Right forelimb (tissue), 1 donor: ENCODE data around the gene CPSF4L.

Source experiments
- DNase-seq: peaks from one replicate; pipeline ENCODE4 v3.0.0-alpha.2; 2018

The CPSF4L gene

GRCh38 chr17:73289549-73290254 lies 28.0 kb upstream of the CPSF4L start:
- DNase-seq = no peak

- no peak for DNase-seq
These were observed 27.0 kb upstream of the CPSF4L start for GRCh38 chr17:73288534-73289302.

GRCh38 chr17:73286863-73287296 lies 25.2 kb upstream of the CPSF4L start:
- DNase-seq = no peak

GRCh38 chr17:73285916-73286862 lies 24.5 kb upstream of the CPSF4L start:
- no peak for DNase-seq

GRCh38 chr17:73285603-73285908 lies 23.9 kb upstream of the CPSF4L start:
- DNase-seq = no peak

GRCh38 chr17:73284906-73285602 lies 23.4 kb upstream of the CPSF4L start:
- DNase-seq = no peak

GRCh38 chr17:73284354-73284753 lies 22.7 kb upstream of the CPSF4L start:
- no peak for DNase-seq

- no peak for DNase-seq
These were observed 22.2 kb upstream of the CPSF4L start for GRCh38 chr17:73283841-73284282.

GRCh38 chr17:73283250-73283649 lies 21.6 kb upstream of the CPSF4L start:
- DNase-seq = no peak

- DNase-seq = no peak
These were observed 20.9 kb upstream of the CPSF4L start for GRCh38 chr17:73282629-73283028.

- DNase-seq = no peak
These were observed 20.2 kb upstream of the CPSF4L start for GRCh38 chr17:73281928-73282327.

- no peak for DNase-seq
These were observed 18.5 kb upstream of the CPSF4L start for GRCh38 chr17:73280191-73280590.

- DNase-seq = no peak
These were observed 18.0 kb upstream of the CPSF4L start for GRCh38 chr17:73279704-73280103.

- peak; percentile 56 for DNase-seq
These were observed 17.1 kb upstream of the CPSF4L start for GRCh38 chr17:73278465-73279453.

GRCh38 chr17:73278049-73278464 lies 16.4 kb upstream of the CPSF4L start:
- DNase-seq = no peak

GRCh38 chr17:73274490-73274889 lies 12.8 kb upstream of the CPSF4L start:
- no peak for DNase-seq

GRCh38 chr17:73272906-73273218 lies 11.2 kb upstream of the CPSF4L start:
- no peak for DNase-seq

- no peak for DNase-seq
These were observed 9.4 kb upstream of the CPSF4L start for GRCh38 chr17:73271072-73271471.

- no peak for DNase-seq
These were observed 8.1 kb upstream of the CPSF4L start for GRCh38 chr17:73269791-73270190.

GRCh38 chr17:73269329-73269615 lies 7.6 kb upstream of the CPSF4L start:
- DNase-seq = no peak

GRCh38 chr17:73268582-73269328 lies 7.1 kb upstream of the CPSF4L start:
- no peak for DNase-seq
